CD4-positive, alpha-beta T cell treated with Interleukin-2 at 100 ng/mL for 4 hours (primary cell): Measurements from ENCODE around the gene ABCF3.

ENCODE experiments used
- DNase-seq: peaks from one replicate; pipeline ENCODE4 v3.0.0-alpha.2; 2020; ENCODE audit warnings: low spot score

The ABCF3 gene

DNA sequence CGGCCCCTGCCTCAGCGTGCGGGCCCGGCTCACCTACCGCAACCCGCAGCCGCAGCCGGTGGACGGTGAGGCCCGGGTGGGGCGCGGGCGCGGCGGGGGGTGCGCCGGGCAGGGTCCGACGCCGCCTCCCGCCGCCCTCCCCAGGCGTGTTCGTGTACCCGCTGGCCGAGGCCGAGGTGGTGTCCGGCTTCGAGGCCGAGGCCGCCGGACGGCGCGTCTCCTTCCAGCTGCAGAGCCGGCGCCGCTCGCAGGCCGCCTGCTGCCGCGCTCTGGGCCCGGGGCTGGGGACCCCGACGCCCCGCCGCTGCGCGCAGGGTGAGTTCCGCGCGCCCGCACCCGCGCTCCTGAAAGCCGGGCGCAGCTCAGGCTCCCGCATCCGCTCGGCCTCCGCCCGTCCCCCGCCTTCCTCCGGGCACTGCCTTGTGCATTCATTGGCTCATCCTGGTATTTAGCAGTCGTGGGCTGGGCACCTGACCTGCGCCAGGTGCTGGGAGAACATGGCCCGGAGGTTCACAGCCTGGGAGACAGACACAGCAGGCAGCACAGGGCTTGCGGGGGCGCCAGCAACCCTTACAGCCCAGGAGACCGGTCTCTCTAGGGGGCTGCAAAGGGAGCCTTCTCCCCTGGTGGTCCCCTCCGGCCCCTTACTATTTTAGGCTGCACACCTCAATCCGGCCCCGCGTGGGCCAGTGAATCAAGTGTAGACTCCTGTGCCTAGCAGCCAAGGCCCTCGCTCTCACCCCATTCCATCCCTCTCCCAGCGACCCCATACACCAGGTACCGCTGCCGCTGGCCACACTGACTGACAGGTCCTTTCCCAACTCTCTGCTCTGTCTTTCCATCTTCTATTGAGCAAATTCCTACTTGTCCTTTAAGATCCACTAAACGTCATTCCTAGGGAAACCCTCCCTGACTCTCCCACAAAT, 44.9 kb downstream of the ABCF3 start:
- no peak for DNase-seq

DNA sequence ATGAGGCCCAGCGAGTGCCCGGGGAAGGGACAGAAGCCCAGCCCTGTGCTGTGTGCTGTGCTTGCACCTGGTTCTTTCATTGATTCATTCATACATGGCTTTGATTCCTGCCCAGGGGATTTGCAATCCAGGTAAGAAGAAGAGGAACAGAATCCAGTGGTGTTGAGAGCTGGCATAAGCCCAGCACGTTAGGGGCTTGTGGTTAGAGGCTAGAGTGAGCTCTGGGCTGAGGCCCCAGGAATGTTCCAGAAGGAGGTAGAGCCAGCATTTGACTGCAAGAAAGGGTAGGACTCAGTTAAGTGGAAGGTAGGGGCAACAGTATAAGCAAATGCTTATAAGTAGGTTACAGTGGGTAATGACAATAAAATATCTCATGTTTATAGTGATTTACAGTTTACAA, 45.7 kb downstream of the ABCF3 start:
- no peak for DNase-seq

GRCh38 chr3:184233127-184233843, 47.3 kb downstream of the ABCF3 start:
- no peak for DNase-seq

- no peak for DNase-seq
These were observed 48.2 kb downstream of the ABCF3 start for GRCh38 chr3:184234224-184234623.

GRCh38 chr3:184234671-184235380, 48.8 kb downstream of the ABCF3 start:
- no peak for DNase-seq

GRCh38 chr3:184235381-184236032, 49.5 kb downstream of the ABCF3 start:
- DNase-seq: no peak

DNA sequence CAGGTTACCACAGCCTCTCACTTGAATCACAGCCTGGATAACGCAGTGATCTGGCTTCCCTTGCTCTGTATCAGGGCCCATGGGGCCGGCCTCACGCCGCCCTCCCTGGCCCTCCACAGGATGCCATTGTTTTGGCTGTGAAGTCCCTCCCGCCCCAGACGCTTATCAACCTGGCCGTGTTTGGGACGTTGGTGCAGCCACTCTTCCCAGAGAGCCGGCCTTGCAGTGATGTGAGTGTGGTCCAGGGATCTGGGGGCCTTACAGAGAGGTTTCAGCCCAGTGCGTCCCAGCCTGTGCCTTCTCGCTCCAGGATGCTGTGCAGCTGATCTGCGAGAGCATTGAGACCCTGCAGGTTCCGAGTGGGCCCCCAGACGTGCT, 50.0 kb downstream of the ABCF3 start:
- DNase-seq: no peak

DNA sequence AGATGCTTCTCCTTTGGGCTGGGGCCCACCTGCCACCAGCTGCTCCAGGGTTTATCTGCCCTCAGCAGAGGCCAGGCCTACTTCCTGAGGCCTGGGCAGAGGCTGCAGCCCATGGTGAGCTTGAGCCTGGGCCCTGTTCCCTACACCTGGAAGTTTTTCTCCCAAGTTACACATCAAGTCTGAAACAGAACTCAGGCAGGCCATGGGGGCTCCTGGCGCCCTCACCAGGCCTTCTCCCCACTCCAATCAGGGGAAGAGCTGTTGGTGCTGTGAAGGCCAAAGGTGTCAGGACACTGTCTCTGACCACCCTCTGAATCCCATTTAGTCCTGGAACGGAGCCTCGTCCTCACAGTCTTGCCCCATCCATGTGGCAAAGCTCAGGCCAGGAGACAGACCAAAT, 50.6 kb downstream of the ABCF3 start:
- no peak for DNase-seq

- no peak for DNase-seq
These were observed 51.2 kb downstream of the ABCF3 start for GRCh38 chr3:184237211-184237610.

DNA sequence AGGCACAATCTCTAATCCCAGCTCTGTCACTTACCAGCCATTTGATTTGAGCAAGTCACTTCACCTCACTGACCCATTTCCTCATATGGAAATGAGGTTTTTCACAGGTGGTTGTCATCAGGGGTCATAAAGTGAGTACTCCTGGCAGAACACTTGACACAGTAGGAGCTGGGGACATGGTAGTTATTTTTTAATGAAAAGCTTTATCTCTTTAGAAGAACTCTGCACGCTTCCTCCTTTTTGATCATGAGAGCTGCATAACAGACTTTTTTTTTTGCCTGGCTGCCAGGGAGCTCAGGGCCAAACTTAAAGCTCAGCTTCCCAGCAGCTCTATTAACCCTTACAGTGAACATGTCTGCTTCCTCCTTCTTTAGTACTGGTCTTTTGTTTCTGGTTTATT, 51.8 kb downstream of the ABCF3 start:
- no peak for DNase-seq

- no peak for DNase-seq
These were observed 52.3 kb downstream of the ABCF3 start for GRCh38 chr3:184238246-184238818.

- no peak for DNase-seq
These were observed 53.2 kb downstream of the ABCF3 start for GRCh38 chr3:184239221-184239620.

DNA sequence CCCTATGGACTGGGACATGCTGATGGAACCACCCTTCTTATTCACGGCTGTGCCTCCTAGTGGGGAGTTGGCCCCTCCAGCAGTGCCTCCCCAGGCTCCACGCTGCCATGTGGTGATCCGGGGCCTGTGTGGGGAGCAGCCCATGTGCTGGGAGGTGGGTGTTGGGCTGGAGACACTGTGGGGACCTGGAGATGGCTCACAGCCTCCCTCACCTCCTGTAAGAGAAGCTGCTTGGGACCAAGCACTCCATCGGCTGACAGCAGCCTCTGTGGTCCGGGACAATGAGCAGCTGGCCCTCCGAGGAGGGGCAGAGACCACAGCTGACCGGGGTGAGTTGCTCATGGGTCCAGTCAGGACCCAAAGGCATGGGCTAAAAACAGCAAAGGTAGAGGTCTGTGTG, 53.7 kb downstream of the ABCF3 start:
- no peak for DNase-seq

- DNase-seq: no peak
These were observed 54.6 kb downstream of the ABCF3 start for GRCh38 chr3:184240384-184241140.

- no peak for DNase-seq
These were observed 55.1 kb downstream of the ABCF3 start for GRCh38 chr3:184241141-184241446.

GRCh38 chr3:184241447-184242296, 55.7 kb downstream of the ABCF3 start:
- no peak for DNase-seq

DNA sequence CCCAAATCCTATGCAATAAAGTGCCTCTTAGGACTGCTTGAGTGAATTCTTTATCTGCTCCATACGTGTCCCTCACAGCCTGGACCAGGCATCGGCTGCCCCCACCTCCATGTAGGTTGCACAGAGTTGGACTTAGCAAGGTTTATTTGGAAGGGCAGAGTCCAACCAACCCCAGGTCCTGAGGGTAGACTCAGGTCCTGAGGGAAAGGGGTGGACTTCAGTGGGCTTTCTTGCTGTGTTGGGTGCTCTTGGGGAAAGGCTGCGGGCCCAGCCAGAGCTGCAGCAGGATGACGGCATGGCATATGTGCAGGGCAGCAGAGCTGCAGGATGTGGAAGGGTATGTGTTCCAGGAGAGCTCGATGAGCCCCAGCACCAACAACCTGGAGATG, 56.3 kb downstream of the ABCF3 start:
- DNase-seq: no peak
